ENCODE data around the gene SPAG16.

The SPAG16 gene

DNA sequence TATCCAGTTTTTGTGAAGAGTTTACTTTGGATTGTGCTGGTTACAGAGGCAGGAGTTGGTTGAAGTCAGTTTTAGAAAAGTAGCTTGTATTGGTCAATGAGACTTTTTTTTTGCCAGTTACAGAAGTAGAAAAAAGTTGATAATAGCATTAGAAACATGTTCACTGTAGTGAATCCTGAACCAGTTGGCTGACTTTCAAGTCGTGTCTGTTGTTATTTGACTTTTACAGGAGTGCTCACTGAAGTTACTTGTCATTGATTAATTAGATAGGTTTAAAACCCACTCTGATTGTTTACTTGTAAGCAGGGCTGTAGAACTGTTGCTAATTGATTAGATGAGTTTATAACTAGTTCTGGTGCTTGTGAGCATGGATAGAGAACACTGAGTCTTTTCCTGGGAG lies 814.5 kb downstream of the SPAG16 start:
- Histone ChIP-seq H3K27me3 (no peaks in the 10 kb centered on the region), H3K36me3 (no peaks in the 10 kb centered on the region), H3K4me1 (no peaks in the 10 kb centered on the region), H3K4me3 (no peak overlapping the region), H3K9me3 (no peaks in the 10 kb centered on the region), H3K27ac (no peak overlapping the region)
- DNase-seq: no peak
- TF ChIP-seq, protein P1, sequence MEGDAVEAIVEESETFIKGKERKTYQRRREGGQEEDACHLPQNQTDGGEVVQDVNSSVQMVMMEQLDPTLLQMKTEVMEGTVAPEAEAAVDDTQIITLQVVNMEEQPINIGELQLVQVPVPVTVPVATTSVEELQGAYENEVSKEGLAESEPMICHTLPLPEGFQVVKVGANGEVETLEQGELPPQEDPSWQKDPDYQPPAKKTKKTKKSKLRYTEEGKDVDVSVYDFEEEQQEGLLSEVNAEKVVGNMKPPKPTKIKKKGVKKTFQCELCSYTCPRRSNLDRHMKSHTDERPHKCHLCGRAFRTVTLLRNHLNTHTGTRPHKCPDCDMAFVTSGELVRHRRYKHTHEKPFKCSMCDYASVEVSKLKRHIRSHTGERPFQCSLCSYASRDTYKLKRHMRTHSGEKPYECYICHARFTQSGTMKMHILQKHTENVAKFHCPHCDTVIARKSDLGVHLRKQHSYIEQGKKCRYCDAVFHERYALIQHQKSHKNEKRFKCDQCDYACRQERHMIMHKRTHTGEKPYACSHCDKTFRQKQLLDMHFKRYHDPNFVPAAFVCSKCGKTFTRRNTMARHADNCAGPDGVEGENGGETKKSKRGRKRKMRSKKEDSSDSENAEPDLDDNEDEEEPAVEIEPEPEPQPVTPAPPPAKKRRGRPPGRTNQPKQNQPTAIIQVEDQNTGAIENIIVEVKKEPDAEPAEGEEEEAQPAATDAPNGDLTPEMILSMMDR (IDR thresholded peaks at IDR 0.05): no peak
- intact Hi-C loops (cut with DNase I; ENCODE audit: low total_unique reads): no loop called here

DNA sequence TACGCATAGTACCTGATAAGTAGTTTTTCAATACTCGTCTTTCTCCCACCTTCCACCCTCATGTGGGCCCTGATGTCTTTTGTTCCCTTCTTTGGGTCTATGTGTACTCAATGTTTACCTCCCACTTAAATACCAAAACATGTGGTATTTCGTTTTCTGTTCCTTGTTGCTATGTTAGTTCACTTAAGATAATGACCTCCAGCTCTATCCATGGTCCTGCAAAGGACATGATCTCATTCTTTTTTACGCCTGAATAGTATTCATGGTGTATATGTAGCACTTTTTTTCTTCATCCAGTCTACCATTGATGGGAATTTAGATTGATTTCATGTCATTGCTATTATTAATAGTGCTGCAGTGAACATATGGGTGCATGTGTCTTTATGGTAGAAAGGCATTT lies 816.2 kb downstream of the SPAG16 start:
- intact Hi-C loops (cut with DNase I; ENCODE audit: low total_unique reads): no loop called here
- no peaks in the 10 kb centered on the region for H3K4me1 ChIP-seq
- TF ChIP-seq, protein P1 (IDR thresholded peaks at IDR 0.05): no peak
- H3K27ac ChIP-seq: no peak overlapping the region
- DNase-seq: no peak
- H3K4me3 ChIP-seq: no peak overlapping the region
- no peaks in the 10 kb centered on the region for H3K27me3 ChIP-seq
- no peaks in the 10 kb centered on the region for H3K36me3 ChIP-seq
- H3K9me3 ChIP-seq: no peaks in the 10 kb centered on the region

DNA sequence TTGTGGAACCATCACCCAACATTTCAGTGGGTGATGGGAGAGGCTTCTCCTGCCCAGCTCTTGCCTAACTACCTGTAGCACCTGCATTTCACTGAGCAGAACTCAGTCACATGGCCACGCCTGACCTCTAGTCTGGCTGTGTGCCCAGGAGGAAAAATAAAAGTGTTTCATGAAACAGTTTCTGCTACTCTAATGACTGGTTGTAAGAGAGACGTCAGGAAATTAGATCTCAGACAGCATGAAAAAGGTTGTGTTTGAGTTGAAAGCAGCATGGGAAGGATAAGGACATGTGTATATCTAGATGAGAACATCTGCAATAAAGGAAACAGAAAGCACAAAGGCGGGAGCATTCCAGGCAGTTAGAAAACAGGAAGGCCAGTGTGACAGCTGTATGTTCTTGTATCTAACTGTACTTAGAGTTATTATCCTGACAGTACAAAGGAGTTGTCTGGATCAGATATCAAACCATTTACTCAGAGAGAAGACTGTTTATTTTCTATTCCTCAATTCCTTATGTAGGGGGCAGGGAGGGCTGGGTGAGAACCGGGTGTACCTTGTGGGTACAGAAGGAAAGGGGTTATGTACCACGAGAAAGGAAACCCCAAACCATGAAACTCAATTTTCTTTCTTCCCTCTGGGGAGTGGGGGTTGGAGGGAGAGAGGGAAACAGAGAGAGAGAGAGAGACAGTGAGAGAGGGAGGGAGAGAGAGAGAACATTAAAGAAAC lies 819.2 kb downstream of the SPAG16 start:
- Histone ChIP-seq H3K27me3 (no peaks in the 10 kb centered on the region), H3K4me1 (no peaks in the 10 kb centered on the region), H3K36me3 (no peaks in the 10 kb centered on the region), H3K4me3 (no peak overlapping the region), H3K9me3 (no peaks in the 10 kb centered on the region), H3K27ac (no peak overlapping the region)
- DNase-seq: no peak
- TF ChIP-seq, protein P1 (IDR thresholded peaks at IDR 0.05): no peak
- intact Hi-C loops (cut with DNase I; ENCODE audit: low total_unique reads): no loop called here

DNA sequence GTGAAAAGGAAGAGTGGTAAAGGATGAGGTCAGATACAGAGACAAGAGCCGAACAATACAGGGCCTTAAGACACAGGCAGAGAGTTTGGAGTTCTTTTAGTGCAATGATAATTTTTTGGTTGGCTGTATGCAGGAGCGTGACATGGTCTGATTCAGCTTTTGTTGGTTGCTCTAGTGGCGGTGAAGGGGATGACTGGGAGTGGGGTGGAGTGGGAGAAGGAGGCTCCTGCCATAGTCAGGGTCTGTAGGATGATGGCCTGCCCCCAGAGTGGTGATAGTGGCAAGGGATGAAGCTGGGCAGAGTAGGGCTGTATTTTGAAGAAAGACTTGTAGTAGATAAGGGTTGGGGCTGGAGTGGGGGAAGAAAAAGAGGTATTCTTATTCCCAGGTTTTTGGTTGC lies 820.0 kb downstream of the SPAG16 start:
- Histone ChIP-seq H3K36me3 (no peaks in the 10 kb centered on the region), H3K9me3 (no peaks in the 10 kb centered on the region), H3K27ac (no peak overlapping the region), H3K27me3 (no peaks in the 10 kb centered on the region), H3K4me3 (no peak overlapping the region), H3K4me1 (no peaks in the 10 kb centered on the region)
- intact Hi-C loops (cut with DNase I; ENCODE audit: low total_unique reads): no loop called here
- DNase-seq: no peak
- TF ChIP-seq, protein P1 (IDR thresholded peaks at IDR 0.05): no peak

DNA sequence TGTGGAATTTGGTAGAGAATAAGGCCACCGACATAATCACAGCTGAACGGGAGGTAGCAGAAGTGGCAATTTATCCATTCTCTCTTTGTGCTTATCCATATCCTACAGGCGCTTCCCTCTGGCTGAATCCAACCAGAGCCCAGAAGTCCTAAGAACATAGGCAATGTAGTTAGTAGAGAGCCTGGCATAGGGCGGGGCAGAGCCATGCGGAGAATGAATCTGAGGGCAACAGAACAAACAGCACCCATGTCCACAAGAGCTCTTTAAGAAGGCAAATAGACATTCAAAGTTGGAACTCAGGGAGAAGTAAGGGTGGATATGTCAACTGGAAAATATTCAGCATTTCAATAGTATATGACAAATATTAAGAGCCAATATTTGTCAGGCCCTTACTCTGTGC lies 820.7 kb downstream of the SPAG16 start:
- H3K27ac ChIP-seq: no peak overlapping the region
- H3K9me3 ChIP-seq: no peaks in the 10 kb centered on the region
- H3K27me3 ChIP-seq: no peaks in the 10 kb centered on the region
- intact Hi-C loops (cut with DNase I; ENCODE audit: low total_unique reads): no loop called here
- DNase-seq: no peak
- TF ChIP-seq, protein P1 (IDR thresholded peaks at IDR 0.05): no peak
- H3K4me3 ChIP-seq: no peak overlapping the region
- H3K36me3 ChIP-seq: no peaks in the 10 kb centered on the region
- no peaks in the 10 kb centered on the region for H3K4me1 ChIP-seq

DNA sequence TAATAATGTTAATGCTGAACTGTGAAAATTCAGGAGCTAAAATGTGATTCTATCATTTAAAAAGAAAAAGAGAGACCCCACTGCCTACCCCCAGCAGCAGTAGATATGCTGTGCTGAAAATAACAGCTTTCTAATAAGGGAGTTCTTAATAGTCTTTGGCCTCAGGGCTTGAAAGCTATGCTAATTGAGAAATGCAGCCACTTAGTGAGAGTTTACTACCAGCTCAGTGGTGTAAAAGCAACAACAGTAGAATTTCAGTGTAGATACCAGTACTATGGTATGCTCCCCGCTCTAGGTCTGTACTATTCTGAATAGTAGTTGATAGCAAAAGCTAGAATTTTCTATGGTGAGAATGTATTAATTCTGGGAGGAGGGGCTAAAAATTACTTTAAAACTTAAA lies 823.5 kb downstream of the SPAG16 start:
- no peak for DNase-seq
- H3K36me3 ChIP-seq: no peaks in the 10 kb centered on the region
- intact Hi-C loops (cut with DNase I; ENCODE audit: low total_unique reads): no loop called here
- H3K27ac ChIP-seq: no peak overlapping the region
- H3K27me3 ChIP-seq: no peaks in the 10 kb centered on the region
- H3K4me1 ChIP-seq: no peaks in the 10 kb centered on the region
- peaks cover 0 to 5% (median 0%) of the 10 kb centered on the region in 3 donors for H3K9me3 ChIP-seq
- TF ChIP-seq, protein P1 (IDR thresholded peaks at IDR 0.05): no peak
- H3K4me3 ChIP-seq: no peak overlapping the region

All from tibial artery (tissue), 4 donors.